Measurements from ENCODE around the gene HOXA13.

Gene HOXA13

DNA sequence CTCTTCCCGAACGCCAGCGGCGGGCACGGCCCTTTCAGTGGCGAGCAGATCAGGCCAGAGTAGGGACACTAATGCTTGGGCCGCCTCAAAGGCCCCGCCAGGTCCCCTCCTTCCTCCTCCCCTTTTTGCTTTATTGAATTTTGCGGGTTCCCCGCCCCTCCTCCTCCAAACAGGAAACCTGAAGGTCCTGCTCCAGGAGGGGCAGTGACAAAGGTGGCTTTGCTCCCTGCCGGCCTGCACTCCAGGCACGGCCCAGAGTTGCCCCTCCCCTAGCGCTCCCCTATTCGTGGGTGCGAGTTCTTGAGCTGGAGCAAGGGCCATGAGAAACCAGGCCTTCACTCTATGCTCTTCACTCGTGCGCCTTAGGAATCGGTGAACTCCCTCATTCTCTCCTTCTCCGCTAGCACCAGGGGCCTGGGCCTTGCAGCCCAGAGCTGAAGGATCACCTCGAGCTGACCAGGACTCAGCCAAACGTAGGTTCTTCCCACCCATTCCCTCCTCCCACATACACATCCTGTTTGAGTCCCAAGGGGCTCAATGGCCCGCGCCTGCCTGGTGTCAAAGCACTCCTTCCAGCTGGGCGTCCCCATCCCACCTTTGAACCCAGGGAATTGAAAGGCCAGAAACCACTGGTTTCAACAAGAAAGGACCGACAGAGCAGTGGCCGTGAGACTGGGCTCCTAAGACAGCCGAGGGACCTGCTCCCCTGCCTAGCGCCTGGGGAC is 51.7 kb downstream of the HOXA13 start:
- no peak for DNase-seq (ENCODE audit: low read depth in 3 of 3)

GRCh38 chr7:27147199-27148030 is 52.5 kb downstream of the HOXA13 start, which contains the start of gene HOXA6:
HOXA6 (minus strand) TSS chr7:27147774; CDS start chr7:27147749, 25 bp downstream.
- DNase-seq (ENCODE audit: low read depth in 3 of 3) = no peak

GRCh38 chr7:27146491-27147198 is 53.2 kb downstream of the HOXA13 start:
- no peak for DNase-seq (ENCODE audit: low read depth in 3 of 3)

GRCh38 chr7:27145914-27146412 is 53.9 kb downstream of the HOXA13 start:
- DNase-seq (ENCODE audit: low read depth in 3 of 3) = no peak

GRCh38 chr7:27145165-27145913 is 54.6 kb downstream of the HOXA13 start:
- DNase-seq (ENCODE audit: low read depth in 3 of 3) = no peak

DNA sequence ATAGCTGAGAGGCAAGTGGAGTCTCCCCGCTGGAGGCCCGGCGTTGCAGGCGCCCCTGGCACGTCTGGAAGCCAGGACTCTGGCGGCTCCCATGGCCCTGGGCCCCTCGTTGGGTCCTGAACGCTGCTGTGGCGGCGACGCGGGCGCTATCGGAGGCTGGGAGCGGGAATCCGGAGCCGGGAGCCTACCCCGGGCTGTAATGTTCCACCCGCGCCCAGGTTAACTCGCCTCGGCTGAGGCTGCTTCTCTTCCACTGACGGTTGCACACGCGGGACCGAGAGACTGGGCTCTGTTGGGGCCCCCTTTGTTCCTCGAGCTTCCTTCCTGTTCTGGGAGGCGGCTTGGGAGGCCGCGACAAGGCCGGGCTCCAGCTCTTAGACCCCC is 55.1 kb downstream of the HOXA13 start:
- DNase-seq (ENCODE audit: low read depth in 3 of 3) = no peak
